ENCODE data around the gene PIAS3.

Gene PIAS3

DNA sequence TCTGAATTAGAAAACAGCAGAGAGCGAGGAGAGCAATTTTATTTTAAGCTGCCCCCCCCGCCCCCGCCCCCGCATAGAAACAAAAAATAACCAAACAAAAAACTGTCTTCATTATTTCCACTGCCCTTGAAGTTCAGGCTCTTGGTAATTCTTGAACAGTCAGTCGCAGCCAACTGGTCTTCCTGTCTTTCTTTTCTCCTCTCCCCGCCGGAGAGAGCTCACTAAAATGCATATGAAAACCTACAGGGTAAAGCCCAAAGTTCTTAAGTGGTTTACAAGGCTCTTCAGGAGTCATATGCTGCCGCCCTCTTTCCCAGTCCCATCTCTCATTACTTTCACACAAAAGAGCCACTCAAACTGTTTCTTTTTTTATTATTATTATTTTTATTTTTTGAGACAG lies 27.9 kb upstream of the PIAS3 start:
- Histone ChIP-seq H3K79me2 (no peaks in the 10 kb centered on the region), H3K4me3 (ENCODE audit: low read depth, low read length) (no peak overlapping the region), H3K4me2 (ENCODE audit: low read length) (no peak overlapping the region), H3K36me3 (ENCODE audit: control insufficient read depth, insufficient read depth, low read length) (no peaks in the 10 kb centered on the region), H3K9me3 (ENCODE audit: control insufficient read depth, low read length) (no peaks in the 10 kb centered on the region), H3K27me3 (ENCODE audit: control insufficient read depth, insufficient read depth, low read length) (no peaks in the 10 kb centered on the region), H2AFZ (no peak overlapping the region), H3K4me1 (no peaks in the 10 kb centered on the region), H3K9ac (no peak overlapping the region), H3K27ac (no peak overlapping the region)
- TF ChIP-seq, protein P1, sequence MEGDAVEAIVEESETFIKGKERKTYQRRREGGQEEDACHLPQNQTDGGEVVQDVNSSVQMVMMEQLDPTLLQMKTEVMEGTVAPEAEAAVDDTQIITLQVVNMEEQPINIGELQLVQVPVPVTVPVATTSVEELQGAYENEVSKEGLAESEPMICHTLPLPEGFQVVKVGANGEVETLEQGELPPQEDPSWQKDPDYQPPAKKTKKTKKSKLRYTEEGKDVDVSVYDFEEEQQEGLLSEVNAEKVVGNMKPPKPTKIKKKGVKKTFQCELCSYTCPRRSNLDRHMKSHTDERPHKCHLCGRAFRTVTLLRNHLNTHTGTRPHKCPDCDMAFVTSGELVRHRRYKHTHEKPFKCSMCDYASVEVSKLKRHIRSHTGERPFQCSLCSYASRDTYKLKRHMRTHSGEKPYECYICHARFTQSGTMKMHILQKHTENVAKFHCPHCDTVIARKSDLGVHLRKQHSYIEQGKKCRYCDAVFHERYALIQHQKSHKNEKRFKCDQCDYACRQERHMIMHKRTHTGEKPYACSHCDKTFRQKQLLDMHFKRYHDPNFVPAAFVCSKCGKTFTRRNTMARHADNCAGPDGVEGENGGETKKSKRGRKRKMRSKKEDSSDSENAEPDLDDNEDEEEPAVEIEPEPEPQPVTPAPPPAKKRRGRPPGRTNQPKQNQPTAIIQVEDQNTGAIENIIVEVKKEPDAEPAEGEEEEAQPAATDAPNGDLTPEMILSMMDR (IDR thresholded peaks at IDR 0.05), result no peak

DNA sequence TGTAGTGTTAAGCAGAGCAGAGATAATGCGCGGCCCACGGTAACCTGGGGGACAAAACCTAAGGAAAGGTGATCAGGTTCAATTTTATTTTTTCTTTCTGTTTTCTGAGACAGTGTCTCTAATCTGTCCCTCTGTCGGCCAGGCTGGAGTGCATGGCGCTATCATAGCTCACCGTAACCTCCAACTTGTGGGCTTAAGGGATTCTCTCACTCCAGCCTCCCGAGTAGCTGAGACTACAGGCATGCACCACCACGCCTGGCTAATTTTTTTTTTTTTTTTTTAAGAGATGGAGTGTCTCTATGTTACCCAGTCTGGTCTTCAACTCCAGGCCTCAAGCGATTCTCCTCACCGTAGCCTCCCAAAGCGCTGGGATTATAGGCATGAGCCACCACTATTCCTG lies 27.5 kb upstream of the PIAS3 start:
- Histone ChIP-seq H3K4me1 (no peaks in the 10 kb centered on the region), H3K9me3 (ENCODE audit: control insufficient read depth, low read length) (no peaks in the 10 kb centered on the region), H3K36me3 (ENCODE audit: control insufficient read depth, insufficient read depth, low read length) (no peaks in the 10 kb centered on the region), H3K27me3 (ENCODE audit: control insufficient read depth, insufficient read depth, low read length) (no peaks in the 10 kb centered on the region), H3K4me3 (ENCODE audit: low read depth, low read length) (peak overlapping the region; percentile 59), H3K27ac (no peak overlapping the region), H3K9ac (no peak overlapping the region), H3K4me2 (ENCODE audit: low read length) (peak overlapping the region; percentile 91), H2AFZ (peak overlapping the region; percentile 70), H3K79me2 (no peaks in the 10 kb centered on the region)
- TF ChIP-seq, protein P1 (IDR thresholded peaks at IDR 0.05), result no peak

DNA sequence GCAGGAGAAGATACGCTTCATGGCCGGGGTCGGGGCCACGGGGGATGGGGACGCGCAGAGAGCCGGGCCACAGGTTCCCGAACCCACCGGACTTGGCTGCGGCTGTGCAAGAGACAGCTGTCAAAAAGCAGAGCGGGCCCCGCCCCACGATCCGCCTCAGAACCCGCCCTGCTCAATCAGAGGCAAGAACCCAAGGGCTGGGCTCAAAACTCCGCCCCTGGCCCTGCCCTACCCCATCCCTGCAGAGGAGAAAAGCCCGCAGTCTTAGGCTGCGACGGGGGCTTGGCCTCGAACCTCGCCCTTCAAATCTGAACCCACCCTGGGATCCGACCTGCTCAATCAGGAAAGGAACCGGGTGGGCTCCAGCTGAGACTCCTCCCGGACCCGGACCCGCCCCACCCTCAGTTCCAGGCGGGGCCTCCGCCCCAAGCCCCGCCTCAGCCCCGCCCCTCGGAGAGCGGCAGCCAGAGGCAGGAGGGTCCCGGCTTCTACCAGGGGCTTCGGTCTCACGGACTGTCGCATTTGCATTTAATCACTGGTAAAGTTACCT lies 26.9 kb upstream of the PIAS3 start, which contains the start of gene ANKRD35:
Gene ANKRD35 (minus strand): TSS at position 129 of the 550 bp plus-strand sequence. CDS start 108 bp downstream, at position 21.
- Histone ChIP-seq H3K9me3 (ENCODE audit: control insufficient read depth, low read length) (no peaks in the 10 kb centered on the region), H3K4me3 (ENCODE audit: low read depth, low read length) (peak within 1 kb of the TSS; percentile 59), H3K79me2 (no peaks in the 10 kb centered on the region), H2AFZ (peak within 1 kb of the TSS; percentile 70), H3K27ac (no peak within 1 kb of the TSS), H3K27me3 (ENCODE audit: control insufficient read depth, insufficient read depth, low read length) (no peaks in the 10 kb centered on the region), H3K4me2 (ENCODE audit: low read length) (peak within 1 kb of the TSS; percentile 91), H3K36me3 (ENCODE audit: control insufficient read depth, insufficient read depth, low read length) (no peaks in the 10 kb centered on the region), H3K4me1 (no peaks in the 10 kb centered on the region), H3K9ac (no peak within 1 kb of the TSS)
- TF ChIP-seq, protein P1 (IDR thresholded peaks at IDR 0.05), result no peak

DNA sequence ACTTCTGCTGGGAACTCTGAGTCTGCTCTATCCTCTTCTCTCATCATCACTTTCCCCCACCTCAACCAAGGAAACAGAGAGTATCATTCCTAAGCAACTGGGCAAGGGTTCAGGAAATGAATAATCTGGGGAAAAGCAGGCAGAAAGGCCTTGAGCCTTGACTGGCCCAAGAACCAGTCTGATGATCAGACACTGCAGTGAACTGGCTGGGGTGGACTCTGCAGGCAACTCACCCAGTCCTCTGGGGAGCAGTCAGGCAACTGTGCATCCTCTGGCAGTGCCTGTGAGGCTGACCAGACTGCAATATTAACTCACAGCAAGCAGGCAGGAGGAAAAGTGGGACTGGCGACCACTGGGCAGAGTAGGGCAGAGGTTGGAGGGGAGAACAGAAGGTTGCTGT lies 25.8 kb upstream of the PIAS3 start:
- Histone ChIP-seq H3K4me1 (no peaks in the 10 kb centered on the region), H3K4me3 (ENCODE audit: low read depth, low read length) (no peak overlapping the region), H3K27me3 (ENCODE audit: control insufficient read depth, insufficient read depth, low read length) (no peaks in the 10 kb centered on the region), H3K4me2 (ENCODE audit: low read length) (no peak overlapping the region), H3K79me2 (no peaks in the 10 kb centered on the region), H3K36me3 (ENCODE audit: control insufficient read depth, insufficient read depth, low read length) (no peaks in the 10 kb centered on the region), H2AFZ (no peak overlapping the region), H3K9ac (no peak overlapping the region), H3K9me3 (ENCODE audit: control insufficient read depth, low read length) (no peaks in the 10 kb centered on the region), H3K27ac (no peak overlapping the region)
- TF ChIP-seq, protein P1 (IDR thresholded peaks at IDR 0.05), result no peak

DNA sequence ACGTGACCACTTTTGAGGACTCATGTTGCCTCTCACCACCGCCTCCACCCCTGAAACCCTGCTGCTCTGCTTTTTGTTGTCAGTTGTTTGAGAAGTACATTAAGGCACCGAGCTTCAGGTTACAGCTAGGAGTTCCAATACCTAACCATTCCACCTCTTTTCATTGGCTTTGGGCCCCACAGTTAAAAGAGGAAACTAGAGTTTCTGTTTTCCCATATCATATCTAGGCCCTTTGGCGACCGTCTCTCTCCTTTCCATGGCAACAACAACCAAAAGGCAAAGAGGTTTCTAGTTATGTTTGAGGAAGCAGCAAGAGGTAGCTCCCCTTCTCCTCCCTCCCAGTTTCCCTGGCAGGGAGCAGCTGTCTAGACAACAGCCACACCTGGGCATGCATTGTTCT lies 20.9 kb upstream of the PIAS3 start:
- TF ChIP-seq, protein P1 (IDR thresholded peaks at IDR 0.05), result no peak
- Histone ChIP-seq H3K27me3 (ENCODE audit: control insufficient read depth, insufficient read depth, low read length) (no peaks in the 10 kb centered on the region), H3K27ac (no peak overlapping the region), H3K9ac (no peak overlapping the region), H3K79me2 (no peaks in the 10 kb centered on the region), H3K4me1 (no peaks in the 10 kb centered on the region), H3K4me3 (ENCODE audit: low read depth, low read length) (no peak overlapping the region), H3K9me3 (ENCODE audit: control insufficient read depth, low read length) (no peaks in the 10 kb centered on the region), H3K36me3 (ENCODE audit: control insufficient read depth, insufficient read depth, low read length) (no peaks in the 10 kb centered on the region), H3K4me2 (ENCODE audit: low read length) (no peak overlapping the region), H2AFZ (peak overlapping the region; percentile 38)
